DMS79 treated with DMSO at 0.1 percent for 48 hours (cell line): ENCODE results near the gene PPM1A.

Source experiments
- DNase-seq: peaks from one replicate; lab custom pipeline; 2025; lab: John Stamatoyannopoulos, UW

PPM1A gene

GRCh38 chr14:60248697-60249318 lies at the start of gene PPM1A:
Gene PPM1A (plus strand): TSS chr14:60249221. CDS start chr14:60282704, 33,483 bp downstream.
- peak; percentile 98 for DNase-seq

GRCh38 chr14:60199321-60199720 lies 49.7 kb upstream of the PPM1A start:
- no peak for DNase-seq

GRCh38 chr14:60204104-60204842 lies 44.7 kb upstream of the PPM1A start:
- no peak for DNase-seq

- no peak for DNase-seq
Observed at GRCh38 chr14:60204843-60205774, 43.9 kb upstream of the PPM1A start.

- no peak for DNase-seq
Observed at GRCh38 chr14:60206249-60206670, 42.8 kb upstream of the PPM1A start.

- no peak for DNase-seq
Observed at GRCh38 chr14:60206837-60207533, 42.0 kb upstream of the PPM1A start.

- DNase-seq = no peak
Observed at GRCh38 chr14:60210703-60211102, 38.3 kb upstream of the PPM1A start.

GRCh38 chr14:60211153-60211552 lies 37.9 kb upstream of the PPM1A start:
- no peak for DNase-seq

GRCh38 chr14:60212503-60213371 lies 36.3 kb upstream of the PPM1A start:
- DNase-seq = no peak

- no peak for DNase-seq
Observed at GRCh38 chr14:60214003-60214402, 35.0 kb upstream of the PPM1A start.

GRCh38 chr14:60214415-60215126 lies 34.5 kb upstream of the PPM1A start:
- DNase-seq = no peak

- DNase-seq = no peak
Observed at GRCh38 chr14:60215127-60215444, 33.9 kb upstream of the PPM1A start.

GRCh38 chr14:60215520-60216420 lies 33.3 kb upstream of the PPM1A start:
- DNase-seq = no peak

GRCh38 chr14:60217713-60218112 lies 31.3 kb upstream of the PPM1A start:
- DNase-seq = peak; percentile 66

- DNase-seq = no peak
Observed at GRCh38 chr14:60220084-60220483, 28.9 kb upstream of the PPM1A start.

- no peak for DNase-seq
Observed at GRCh38 chr14:60220917-60221316, 28.1 kb upstream of the PPM1A start.

- no peak for DNase-seq
Observed at GRCh38 chr14:60221457-60221856, 27.6 kb upstream of the PPM1A start.

GRCh38 chr14:60222820-60223219 lies 26.2 kb upstream of the PPM1A start:
- peak; percentile 84 for DNase-seq

- no peak for DNase-seq
Observed at GRCh38 chr14:60225265-60225664, 23.8 kb upstream of the PPM1A start.
